ENCODE data around the gene PHF12. TPM values are rescaled to one million over a fixed set of nuclear protein-coding genes. Genes with fewer than 3 reads are reported as not detected.

The PHF12 gene
- total and polyA plus RNA-seq, 2 of the 4 experiments (the other 2 are of a cell fraction): 24.4 to 25.6 TPM

DNA sequence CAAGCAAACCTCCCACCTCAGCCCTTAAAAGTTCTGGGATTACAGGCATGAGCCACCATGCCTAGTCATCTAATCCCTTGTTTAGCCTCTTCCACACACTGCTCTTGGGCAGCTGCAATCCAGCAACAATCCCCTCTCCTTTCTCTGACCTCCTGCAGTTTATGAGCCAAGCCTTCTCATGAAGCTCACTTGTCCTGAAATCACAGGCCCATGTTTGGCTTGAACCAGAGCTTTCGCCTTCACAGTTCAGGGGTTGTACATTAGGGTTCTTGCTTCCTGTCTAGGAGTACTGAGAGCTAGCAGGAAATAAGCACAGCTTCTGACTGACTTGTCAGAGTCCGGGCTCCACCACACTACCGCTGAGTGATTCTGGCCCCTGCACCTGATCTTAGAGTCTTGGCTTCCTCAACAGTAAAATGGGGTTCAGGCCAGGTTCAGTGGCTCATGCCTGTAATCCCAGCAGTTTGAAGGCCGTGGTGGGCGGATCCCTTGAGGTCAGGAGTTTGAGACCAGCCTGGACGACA lies 80.2 kb downstream of the PHF12 start:
- Histone ChIP-seq H2AFZ (replicated peaks; ENCODE audit: low read length, poor library complexity) (peak overlapping the region; percentile 21), H3K23ac (ENCODE audit: low read depth, low read length) (no peak overlapping the region), H3K56ac (ENCODE audit: extremely low read depth, insufficient read depth, low read length) (no peak overlapping the region), H3K4me3 (ENCODE audit: insufficient read depth, low read depth, low read length) (no peak overlapping the region), H3K18ac (ENCODE audit: low read depth, low read length) (no peak overlapping the region), H3K14ac (replicated peaks; ENCODE audit: low read depth, low read length) (no peak overlapping the region), H3K36me3 (ENCODE audit: control insufficient read depth, insufficient read depth, low read length) (no peaks in the 10 kb centered on the region), H3K4me1 (ENCODE audit: control insufficient read depth, insufficient read depth, low read length) (no peaks in the 10 kb centered on the region), H4K5ac (ENCODE audit: low read depth, low read length) (no peak overlapping the region), H2BK20ac (ENCODE audit: low read depth, low read length) (no peak overlapping the region), H4K20me1 (ENCODE audit: insufficient read depth, low read length) (no peaks in the 10 kb centered on the region), H3K4me2 (ENCODE audit: low read depth, low read length) (no peak overlapping the region), H3K79me1 (ENCODE audit: low read depth in 1 of 2, low read length in 2 of 2) (no peaks in the 10 kb centered on the region), H4K91ac (ENCODE audit: insufficient read depth, low read depth, low read length) (no peak overlapping the region), H2BK5ac (ENCODE audit: low read depth, low read length, poor library complexity, severe bottlenecking) (no peak overlapping the region), H3K4ac (ENCODE audit: low read depth, low read length) (no peak overlapping the region), H4K8ac (ENCODE audit: low read depth in 2 of 2, low read length in 2 of 2) (no peak overlapping the region), H2BK120ac (ENCODE audit: low read depth, low read length) (no peak overlapping the region), H3K9ac (ENCODE audit: low read depth, low read length) (no peak overlapping the region), H3K9me1 (ENCODE audit: insufficient read depth, low read length) (no peaks in the 10 kb centered on the region), H3K27ac (ENCODE audit: insufficient read depth, low read length) (no peak overlapping the region), H3K27me3 (ENCODE audit: control insufficient read depth, insufficient read depth, low read length) (0 out of 2 replicates have a peak, but pooled peaks cover 2% of the 10 kb centered on the region), H2AK5ac (ENCODE audit: low read depth, low read length) (no peak overlapping the region), H3K9me3 (ENCODE audit: control insufficient read depth, insufficient read depth, low read length) (no peaks in the 10 kb centered on the region), H2AK9ac (replicated peaks; ENCODE audit: low read depth, low read length, poor library complexity) (no peak overlapping the region), H2BK15ac (ENCODE audit: low read depth, low read length) (no peak overlapping the region)
- POLR2A ChIA-PET (ENCODE audit: unreplicated experiment): no interaction called here
- CTCF ChIA-PET: no interaction called here
- BruUV-seq (replicated peaks): no TSS peak
- TF ChIP-seq POLR2A (IDR thresholded peaks at IDR 0.05; ENCODE audit: low read depth, low read length) (no peak), MXI1 (IDR thresholded peaks at IDR 0.05; ENCODE audit: borderline replicate concordance, low read depth, low read length) (no peak), MAFK (IDR thresholded peaks at IDR 0.05; ENCODE audit: low read depth, low read length) (no peak), RAD21 (IDR thresholded peaks at IDR 0.05; ENCODE audit: low read length) (no peak), RCOR1 (IDR thresholded peaks at IDR 0.05; ENCODE audit: insufficient replicate concordance, low read length) (no peak), SMC3 (IDR thresholded peaks at IDR 0.05; ENCODE audit: low read depth, low read length) (no peak)
- TF ChIP-seq, protein P1, sequence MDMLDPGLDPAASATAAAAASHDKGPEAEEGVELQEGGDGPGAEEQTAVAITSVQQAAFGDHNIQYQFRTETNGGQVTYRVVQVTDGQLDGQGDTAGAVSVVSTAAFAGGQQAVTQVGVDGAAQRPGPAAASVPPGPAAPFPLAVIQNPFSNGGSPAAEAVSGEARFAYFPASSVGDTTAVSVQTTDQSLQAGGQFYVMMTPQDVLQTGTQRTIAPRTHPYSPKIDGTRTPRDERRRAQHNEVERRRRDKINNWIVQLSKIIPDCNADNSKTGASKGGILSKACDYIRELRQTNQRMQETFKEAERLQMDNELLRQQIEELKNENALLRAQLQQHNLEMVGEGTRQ (IDR thresholded peaks at IDR 0.05; ENCODE audit: low read depth, low read length): no peak
- in situ Hi-C loops (cut with MboI; ENCODE audit: low sequenced_read_pairs) (no loop called here), dilution Hi-C loops (cut with HindIII; ENCODE audit: low sequenced_read_pairs, unreplicated experiment) (no loop called here), intact Hi-C loops (cut with micrococcal nuclease) (no loop called here)
- 82% methylated on average over 3 of the region's 6 CpGs; no CpG with 5 or more reads in 1 of the 2 experiments for WGBS, 2 experiments (ENCODE audit: extremely low coverage in 2 of 2, insufficient read length in 1 of 2)
- DNase-seq: no peak
- ATAC-seq (ENCODE audit: low read depth): no peak
